Measurements from ENCODE around the gene HSPB6. TPM values are rescaled to one million over a fixed set of nuclear protein-coding genes. Genes with fewer than 3 reads are reported as not detected.
A peak's percentile ranks its signal among the peaks of the same experiment; 100 is the strongest.
"Not testable (repeated sequence)": the region's sequence is repeated elsewhere in the genome, so short reads cannot be mapped to it uniquely, and the experiment has no call there.

Gene HSPB6
- total RNA-seq, 1 donor = 297 TPM

DNA sequence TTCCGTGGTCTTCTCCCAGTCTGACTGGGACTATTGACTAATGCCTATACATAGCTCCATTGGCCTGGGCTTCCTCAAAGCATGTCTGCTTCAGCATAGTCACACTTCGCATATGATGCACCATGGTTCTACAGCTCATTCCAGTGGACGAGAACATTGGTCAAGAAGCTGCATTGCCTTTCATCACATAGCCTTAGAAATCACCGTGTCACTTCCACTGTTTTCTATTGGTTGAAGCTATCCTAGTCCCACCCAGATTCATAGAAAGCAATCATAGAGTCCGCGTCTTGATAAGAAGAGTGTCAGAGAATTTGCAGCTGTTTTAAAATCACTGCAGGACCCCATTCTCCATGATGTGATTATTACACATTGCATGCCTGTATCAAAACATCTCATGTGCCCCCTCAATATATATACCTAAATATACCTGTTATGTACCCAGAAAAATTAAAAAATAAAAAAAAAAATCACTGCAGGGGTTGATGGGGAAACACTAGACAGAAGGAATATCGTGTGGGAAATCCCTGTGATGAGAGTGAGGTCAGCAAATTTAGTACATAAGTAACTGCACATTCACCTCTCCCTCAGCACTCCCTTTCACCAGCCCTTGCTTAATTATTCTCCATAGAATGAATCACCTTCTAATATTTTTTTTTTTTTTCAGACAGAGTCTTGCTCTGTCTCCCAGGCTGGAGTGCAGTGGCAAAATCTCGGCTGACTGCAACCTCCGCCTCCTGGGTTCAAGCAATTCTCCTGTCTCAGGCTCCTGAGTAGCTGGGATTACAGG lies 16.4 kb upstream of the HSPB6 start:
- H3K4me3 ChIP-seq (ENCODE audit: low read depth, low read length) = no peak overlapping the region
- TF ChIP-seq, protein P1, sequence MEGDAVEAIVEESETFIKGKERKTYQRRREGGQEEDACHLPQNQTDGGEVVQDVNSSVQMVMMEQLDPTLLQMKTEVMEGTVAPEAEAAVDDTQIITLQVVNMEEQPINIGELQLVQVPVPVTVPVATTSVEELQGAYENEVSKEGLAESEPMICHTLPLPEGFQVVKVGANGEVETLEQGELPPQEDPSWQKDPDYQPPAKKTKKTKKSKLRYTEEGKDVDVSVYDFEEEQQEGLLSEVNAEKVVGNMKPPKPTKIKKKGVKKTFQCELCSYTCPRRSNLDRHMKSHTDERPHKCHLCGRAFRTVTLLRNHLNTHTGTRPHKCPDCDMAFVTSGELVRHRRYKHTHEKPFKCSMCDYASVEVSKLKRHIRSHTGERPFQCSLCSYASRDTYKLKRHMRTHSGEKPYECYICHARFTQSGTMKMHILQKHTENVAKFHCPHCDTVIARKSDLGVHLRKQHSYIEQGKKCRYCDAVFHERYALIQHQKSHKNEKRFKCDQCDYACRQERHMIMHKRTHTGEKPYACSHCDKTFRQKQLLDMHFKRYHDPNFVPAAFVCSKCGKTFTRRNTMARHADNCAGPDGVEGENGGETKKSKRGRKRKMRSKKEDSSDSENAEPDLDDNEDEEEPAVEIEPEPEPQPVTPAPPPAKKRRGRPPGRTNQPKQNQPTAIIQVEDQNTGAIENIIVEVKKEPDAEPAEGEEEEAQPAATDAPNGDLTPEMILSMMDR (IDR thresholded peaks at IDR 0.05; ENCODE audit: insufficient read depth, low read length) = no peak
- DNase-seq (ENCODE audit: low read depth) = peak; percentile 15

DNA sequence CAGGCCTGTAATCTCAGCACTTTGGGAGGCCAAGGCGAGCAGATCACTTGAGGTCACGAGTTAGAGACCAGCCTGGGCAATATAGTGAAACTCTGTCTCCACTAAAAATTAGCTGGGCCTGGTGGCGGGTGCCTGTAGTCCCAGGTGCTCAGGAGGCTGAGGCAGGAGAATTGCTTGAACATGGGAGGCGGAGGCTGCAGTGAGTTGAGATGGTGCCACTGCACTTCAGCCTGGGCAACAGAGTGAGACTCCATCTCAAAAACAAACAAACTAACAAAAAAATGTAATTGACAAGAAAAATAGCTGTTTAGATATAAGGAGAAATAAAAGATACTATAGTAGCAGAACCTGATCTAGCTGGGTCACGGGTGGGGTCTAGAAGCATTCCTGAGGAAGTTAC lies 15.5 kb upstream of the HSPB6 start:
- not testable (repeated sequence) for DNase-seq (ENCODE audit: low read depth); H3K4me3 ChIP-seq (ENCODE audit: low read depth, low read length)

DNA sequence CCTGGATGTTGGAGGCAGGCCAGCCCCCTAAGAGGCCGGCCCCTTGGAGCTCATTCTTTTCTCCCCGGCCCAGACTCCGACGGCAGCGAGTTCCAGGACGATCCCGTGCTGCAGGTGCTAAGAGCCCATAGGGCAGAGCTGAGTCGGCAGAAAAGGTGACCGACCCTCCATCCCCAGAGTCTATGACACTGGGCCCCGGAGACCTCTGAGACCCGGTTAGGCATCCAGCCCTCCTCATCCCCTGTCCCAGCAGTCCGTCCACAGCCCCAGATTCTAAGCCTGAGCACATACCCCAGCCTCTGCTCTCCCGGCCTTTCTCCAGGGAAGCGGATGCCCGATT lies 11.2 kb upstream of the HSPB6 start:
- H3K4me3 ChIP-seq (ENCODE audit: low read depth, low read length) = no peak overlapping the region
- no peak for DNase-seq (ENCODE audit: low read depth)
- TF ChIP-seq, protein P1 (IDR thresholded peaks at IDR 0.05; ENCODE audit: insufficient read depth, low read length) = no peak

DNA sequence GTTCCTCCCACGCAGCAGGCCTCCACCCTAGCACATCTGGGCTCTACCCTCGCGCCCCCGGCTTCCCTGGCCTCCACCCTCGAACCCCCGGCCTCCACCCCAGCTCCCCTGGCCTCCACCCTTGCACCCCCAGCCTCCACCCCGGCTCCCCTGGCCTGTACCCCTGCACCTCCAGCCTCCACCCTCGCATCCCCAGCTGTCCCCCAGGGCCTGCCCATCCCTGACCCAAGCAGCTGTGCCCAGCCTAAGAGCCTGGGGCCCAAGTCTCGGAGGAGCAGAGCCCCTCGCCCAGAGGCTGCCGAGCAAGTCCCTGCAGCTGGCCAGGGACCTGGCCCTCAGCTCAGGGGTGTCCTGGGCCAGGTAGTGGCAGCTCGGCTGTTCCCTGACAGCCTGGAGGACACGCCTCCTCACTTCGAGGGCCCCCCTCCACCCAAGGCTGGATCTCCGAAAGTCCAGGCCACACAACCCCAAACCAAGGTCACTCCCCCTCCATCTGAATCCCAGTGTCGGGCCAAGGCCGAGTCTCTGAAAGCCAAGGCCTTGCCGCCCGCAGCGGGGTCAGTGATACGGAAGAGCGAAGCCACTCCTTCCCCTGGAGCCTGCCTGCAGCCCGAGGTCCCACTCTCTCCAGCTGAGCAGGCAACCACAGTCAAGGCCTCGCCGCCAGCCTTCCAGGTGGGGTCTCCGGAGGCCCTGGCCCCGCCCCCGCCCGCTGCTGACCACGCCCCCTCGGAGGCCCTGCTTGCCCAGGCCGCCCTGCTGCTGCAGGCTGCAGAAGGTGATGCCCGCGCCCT lies 10.7 kb upstream of the HSPB6 start:
- TF ChIP-seq, protein P1 (IDR thresholded peaks at IDR 0.05; ENCODE audit: insufficient read depth, low read length) = no peak
- H3K4me3 ChIP-seq (ENCODE audit: low read depth, low read length) = no peak overlapping the region
- no peak for DNase-seq (ENCODE audit: low read depth)

DNA sequence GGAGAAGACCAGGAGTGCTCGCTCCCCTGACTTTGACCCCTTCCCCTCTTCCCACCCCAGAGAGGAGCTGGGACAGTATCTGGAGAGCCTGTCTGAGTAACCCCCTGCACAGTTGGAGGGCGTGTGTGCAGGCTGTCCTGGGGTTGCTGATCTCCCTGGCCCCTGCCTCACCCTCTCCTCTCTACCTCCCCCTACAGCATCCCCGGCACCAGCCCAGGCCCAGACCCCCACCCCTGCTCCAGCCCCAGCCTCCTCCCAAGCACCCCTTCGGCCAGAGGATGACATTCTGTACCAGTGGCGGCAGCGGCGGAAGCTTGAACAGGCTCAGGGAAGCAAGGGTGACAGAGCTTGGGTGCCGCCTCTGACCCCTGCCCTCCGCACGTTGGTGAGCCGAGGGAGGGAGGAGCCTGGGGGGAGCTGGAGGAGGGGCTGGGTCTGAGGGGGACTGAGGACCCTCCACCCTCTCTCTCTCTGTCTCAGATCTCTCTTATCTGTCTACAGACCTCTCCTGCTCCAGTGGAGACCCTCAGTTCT lies 9.8 kb upstream of the HSPB6 start:
- H3K4me3 ChIP-seq (ENCODE audit: low read depth, low read length) = no peak overlapping the region
- no peak for DNase-seq (ENCODE audit: low read depth)
- TF ChIP-seq, protein P1 (IDR thresholded peaks at IDR 0.05; ENCODE audit: insufficient read depth, low read length) = no peak

DNA sequence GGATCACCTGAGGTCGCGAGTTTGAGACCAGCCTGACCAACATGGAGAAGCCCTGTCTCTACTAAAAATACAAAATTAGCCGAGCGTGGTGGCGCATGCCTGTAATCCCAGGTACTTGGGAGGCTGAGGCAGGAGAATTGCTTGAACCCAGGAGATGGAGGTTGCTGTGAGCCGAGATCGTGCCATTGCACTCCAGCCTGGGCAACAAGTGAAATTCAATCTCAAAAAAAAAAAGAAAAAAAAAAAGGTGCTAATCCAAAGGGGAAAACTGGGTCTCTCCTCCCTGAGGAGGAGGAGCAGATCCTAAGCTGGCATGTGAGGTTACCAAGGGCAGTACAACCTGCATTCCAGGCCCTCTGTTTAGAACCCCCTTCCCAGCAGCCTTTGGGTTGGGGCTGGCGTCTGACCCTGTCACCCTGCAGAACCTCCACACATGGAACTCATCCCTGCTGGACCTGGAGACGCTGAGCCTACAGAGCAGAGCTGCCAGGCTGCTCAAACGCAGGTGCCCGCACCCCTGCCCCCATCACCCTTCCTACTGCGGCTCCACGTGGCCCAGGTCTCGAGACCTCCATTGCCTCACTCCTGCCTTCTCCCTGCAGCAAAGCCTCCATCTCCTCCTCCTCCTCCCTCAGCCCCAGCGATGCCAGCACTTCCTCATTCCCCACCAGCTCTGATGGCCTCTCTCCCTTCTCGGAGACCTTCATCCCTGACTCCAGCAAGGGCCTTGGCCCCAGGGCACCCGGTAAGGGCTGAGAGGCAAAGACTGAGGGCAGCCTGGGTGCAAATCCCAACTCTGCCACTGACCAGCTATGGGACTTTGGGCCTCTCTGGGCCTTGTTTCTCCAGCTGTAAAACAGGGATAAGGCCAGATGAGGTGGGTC lies 7.8 kb upstream of the HSPB6 start:
- DNase-seq (ENCODE audit: low read depth) = no peak
- TF ChIP-seq, protein P1 (IDR thresholded peaks at IDR 0.05; ENCODE audit: insufficient read depth, low read length) = no peak
- no peak overlapping the region for H3K4me3 ChIP-seq (ENCODE audit: low read depth, low read length)
